NCI-H128 (cell line): ENCODE measurements around the gene EXOC4.

Experiments used
- DNase-seq: peaks from one replicate; lab custom pipeline; 2025; ENCODE audit not compliant: unreplicated experiment; lab: John Stamatoyannopoulos, UW

The EXOC4 gene

DNA sequence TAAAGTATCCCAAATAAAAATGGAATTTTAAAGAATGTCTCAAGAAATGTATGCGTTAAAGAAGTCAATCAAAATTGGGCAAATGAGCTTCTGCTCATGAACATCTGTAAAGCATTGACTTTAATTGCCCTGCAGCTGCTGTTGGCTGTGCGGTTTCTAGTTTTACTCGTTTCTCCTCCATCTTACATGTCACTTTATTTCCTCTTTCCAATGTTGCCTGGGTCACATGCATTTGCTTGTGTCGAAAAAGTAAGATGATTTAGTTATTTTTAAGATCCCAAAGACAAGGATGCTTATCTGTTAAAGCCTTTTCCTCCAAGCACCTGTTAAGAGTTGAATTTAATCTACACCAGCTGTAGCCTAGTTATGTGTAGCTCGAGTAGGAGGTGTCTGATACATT is 310.4 kb downstream of the EXOC4 start:
- no peak for DNase-seq

DNA sequence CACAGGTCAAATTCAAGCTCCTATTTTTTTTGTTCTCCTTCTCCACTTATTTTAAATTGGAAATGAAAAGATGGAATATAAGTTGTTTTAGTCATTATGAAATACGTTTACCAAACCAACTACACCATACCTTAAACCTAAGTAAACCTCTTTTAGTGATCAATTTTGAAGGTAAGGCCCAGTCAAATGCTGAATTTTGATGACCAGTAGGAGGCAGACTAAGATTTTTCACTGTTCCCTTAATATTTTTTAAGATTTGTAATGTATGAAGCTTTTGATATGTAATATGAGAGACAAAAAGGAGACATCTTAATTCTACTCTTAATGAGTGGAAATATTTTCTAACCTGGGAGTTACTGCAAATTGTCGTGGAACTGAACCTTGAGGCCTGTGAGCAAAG is 311.6 kb downstream of the EXOC4 start:
- DNase-seq = no peak

DNA sequence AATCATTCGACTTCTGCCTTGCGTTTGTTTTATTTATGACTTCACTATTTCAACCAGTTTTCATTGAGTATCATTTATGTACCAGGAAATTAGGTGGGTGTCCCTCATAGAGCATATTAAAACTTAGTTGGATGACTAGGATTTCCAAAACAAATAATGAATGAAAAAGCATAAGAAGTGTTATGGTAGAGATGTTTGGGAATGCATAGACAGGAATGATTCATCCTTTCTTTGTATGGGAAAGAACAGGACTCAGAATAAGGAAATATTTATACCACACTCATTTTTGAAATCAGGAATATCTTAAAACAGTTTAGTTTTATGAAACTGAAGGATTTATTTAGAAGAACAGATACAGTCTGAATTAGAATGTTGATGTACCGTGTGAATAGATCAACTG is 315.7 kb downstream of the EXOC4 start:
- no peak for DNase-seq

DNA sequence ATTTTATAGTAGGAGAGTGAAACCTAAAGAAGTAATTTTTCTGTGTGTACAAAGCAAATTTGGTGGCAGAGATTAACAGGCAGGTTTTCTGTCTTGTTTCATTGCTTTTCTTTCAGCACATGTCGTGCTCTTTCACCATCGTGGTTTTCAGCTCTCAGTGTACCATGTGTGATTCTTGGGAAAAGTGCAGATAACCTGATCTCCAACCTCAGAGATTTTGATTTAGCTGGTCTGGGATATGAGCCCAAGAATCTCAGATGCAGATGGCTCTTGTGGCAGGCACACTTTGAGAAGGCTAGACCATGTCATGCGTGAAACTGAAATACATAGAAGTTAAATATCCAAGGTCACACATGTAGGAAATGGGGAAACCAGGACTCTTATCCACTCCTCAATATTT is 317.4 kb downstream of the EXOC4 start:
- DNase-seq = no peak

DNA sequence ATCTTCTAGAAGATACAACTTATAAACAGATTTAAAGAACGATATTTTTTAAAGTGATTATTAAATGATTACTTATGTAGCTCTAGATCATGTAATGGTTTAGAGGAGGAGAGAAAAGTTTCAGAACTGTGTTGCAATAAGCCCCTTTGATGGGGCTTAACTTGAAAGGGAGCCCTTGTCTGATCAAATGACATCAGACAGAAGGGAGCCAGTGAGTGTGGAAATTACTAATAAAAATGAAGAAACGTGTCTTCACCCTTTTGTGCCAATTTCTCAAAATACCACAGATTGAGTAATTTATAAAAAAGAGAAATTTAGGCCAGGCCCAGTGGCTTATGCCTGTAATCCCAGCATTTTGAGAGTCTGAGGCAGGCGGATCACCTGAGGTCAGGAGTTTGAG is 318.2 kb downstream of the EXOC4 start:
- DNase-seq = no peak

DNA sequence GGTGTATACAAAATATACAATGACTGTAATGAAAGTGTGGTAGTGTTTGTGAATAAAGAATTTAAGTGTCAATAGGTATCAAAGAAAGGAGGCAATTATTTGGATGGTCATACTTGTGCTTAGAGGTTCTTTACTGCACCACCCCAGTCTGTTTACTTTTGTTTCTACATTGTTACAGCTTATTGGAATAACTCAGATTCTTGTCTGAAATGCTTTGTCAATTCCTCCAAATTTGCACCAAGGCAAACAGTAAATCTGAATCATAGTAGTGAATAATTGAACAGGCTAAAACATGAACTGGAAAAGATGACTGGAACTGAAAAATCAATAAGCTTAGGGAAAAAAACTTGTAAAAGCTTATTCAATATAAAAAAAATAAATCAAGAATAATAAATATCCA is 319.2 kb downstream of the EXOC4 start:
- no peak for DNase-seq

DNA sequence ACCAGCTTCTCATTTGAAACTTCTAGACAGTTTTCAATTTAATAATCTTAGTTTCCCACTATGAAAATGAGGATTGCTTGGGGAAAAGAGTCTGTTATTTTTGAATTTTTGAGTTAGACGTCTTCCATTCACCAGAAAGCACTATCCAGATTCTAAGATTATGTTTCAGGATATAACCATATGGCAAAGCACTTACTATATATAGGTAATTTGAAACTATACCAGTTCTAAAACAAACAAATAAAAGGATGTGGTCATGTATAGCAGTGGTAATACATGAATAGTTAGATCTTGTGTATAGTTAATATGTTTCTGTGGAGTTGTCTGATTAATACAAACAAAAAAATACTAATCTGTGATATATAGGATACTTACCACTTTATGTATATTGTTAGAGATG is 320.0 kb downstream of the EXOC4 start:
- no peak for DNase-seq

DNA sequence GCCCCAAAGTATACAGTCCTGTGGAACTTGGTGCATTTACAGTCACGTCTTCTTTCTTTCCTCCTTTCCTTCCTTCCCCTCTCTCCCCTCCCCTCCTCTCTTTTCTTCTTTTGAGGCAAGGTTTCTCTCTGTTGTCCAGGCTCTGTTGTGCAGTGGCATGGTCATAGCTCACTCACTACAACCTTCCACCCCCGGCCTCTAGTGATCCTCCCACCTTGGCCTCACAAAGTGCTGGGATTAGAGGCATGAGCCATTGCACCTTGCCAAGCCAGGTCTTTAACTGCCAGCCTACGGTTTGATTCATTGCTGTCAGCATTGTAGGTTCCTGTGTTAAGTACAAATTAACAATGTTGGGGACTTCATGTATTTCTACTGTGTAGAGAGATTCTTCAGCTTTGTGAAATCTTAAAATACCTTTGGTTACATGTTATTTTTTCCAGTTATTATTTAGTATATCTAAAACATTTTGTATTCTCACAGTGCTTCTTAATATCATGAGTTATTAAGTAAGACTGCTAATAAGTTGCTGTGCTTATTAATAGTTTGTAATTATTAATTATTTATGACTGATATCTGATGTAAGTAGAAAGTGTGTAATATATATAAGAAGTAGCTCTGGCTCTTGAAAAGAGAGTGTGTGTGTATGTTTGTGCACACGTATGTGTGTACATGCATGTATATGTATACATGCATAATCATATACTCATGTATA is 320.8 kb downstream of the EXOC4 start:
- DNase-seq = no peak

DNA sequence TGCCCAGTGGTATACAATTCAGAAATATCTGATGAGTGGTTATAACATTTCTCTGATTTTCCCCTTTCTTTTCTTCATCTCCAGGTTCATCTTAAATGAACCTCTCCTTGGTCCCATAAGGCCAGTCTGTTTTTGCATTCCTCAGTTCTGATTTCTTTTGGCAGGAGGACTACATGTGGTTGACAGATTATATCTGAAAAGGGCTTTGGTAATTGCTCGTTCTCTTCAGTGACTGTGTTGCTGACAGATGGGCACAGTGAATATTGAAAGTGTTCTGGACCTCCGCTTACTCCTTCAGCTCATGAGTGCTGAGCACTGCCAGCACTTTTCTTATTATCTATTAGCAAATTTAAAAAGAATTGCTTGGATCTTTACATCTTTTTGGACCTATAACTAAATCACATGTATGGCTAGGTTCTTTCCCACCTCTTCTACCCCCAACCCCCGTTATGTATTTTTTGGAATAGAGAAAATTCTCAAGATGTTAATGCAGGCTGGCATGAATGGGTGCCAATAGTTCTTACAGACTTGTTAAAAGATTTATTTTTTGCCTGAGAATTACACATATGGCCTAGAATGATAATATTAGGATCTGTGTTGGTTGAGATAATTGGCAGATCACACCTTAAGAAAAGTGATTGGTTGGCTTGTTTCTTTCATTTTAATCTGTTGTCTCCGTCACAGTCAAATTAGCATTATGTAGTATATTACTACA is 323.0 kb downstream of the EXOC4 start:
- DNase-seq = no peak

DNA sequence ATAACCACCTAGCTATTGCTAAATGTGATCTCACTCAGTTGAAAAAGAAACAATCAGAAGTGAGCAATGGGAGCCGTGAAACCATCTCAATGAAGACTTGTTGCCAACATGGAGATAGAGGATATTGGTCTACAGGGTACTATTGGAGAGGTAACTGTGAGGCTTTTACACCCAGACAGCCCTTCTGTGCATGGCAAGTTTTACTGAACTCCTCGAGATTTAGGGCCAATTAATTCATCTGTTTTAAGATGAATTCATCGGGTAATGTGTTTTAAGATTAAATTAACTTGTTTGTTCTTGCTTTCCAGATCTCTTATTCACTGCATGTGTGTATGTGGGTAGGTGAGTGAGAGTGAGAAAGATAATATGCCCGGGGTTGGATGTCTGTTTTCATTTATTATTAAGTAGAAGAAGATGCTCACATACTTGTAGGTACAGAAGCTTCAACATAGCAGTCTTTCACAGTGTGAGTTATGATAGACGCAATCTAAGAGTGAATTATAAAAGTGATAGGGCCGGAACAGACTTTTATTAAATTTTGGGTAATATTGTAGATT is 323.8 kb downstream of the EXOC4 start:
- DNase-seq = no peak

DNA sequence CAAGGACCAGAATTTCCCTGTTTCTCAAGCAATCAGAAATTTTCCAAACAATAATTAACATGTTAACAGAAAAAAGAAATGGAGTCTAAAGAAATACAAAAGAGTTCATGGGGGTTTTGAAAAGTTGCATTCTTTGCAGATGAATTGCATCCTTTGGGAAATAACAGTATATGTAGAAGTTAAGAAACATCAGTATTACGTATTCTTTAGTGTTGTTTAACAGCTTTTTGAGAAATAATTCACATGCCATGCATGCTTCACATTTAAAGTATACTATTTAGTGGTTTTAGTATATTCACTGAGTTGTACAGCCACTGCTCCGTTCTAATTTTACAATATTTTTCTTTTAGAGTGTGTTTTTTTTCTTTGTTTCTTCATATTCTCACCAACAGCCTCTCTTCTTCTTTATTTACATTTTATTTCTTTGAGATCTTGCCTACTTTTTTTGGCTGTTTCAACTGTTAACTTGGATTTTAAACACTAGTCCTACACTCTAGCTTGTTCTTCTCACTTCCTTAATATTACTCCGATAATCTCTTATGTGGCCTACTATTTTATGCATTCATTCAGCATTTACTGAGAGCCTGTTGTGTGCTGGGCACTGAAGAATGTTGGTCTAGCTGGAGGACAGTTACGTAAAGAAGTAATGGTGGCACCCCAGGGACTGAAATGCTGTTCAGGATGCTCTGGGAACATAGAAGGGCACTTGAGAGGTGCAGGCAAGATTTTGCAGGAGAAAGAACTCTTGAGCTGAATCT is 330.1 kb downstream of the EXOC4 start:
- DNase-seq = no peak

DNA sequence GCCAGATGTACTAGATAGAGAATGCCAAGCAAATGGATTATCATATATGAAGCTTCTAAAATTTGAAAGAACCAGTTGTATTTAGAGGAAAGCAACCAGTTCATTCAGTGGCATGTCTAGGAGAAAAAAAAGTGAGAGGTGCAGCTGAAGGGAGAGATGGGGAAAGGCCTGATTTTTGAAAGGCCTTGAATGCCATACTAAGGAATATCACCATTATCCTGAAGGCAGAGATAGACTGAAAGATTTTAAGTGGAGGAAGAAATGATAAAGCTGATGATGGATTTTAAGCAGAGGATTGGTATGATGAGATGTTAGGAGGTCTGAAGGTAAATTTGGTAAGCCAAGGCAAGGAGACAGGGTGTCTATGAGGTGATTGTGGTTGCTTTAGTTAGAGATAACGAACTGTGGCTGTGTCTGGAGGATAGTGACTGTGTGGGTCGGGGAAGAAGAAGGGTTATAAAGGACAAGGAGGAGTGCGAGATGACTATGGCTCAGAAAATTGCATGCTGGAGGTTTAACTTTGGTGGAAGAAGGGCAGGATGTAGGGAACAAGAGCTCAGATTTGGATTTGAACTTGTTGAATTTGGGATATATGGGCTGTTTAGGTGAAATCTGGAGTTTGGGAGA is 330.8 kb downstream of the EXOC4 start:
- DNase-seq = no peak

DNA sequence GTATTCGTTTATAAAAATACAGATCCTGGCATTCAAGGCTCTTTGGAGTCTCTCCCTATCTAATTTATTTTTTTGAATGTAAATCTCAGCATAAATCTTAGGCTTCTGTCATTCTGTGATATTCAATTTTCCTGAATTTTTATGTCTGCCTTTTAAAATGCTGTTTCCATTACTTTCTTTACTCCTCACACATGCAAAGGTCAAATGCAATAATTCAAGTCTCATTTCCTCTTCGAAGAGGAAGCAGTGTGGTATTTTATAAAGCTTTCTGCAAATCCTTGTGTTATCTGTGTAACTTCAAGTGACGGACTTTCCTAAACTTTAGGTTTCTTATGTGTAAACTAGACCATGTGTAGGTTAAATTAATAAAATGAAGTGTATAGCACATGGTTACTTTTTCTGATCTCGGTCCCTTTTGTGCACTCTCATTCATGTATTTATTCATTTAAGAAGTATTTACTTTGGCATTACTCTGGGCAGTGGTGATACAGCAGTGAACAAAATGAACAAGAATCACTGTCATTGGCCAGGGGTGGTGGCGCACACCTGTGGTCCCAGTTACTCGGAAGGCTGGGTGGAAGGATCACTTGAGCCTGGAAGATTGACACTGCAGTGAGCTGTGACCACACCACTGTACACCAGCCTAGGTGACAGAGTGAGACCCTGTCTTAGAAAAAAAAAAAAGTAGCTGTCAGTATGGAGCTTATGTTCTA is 332.2 kb downstream of the EXOC4 start:
- DNase-seq = no peak

DNA sequence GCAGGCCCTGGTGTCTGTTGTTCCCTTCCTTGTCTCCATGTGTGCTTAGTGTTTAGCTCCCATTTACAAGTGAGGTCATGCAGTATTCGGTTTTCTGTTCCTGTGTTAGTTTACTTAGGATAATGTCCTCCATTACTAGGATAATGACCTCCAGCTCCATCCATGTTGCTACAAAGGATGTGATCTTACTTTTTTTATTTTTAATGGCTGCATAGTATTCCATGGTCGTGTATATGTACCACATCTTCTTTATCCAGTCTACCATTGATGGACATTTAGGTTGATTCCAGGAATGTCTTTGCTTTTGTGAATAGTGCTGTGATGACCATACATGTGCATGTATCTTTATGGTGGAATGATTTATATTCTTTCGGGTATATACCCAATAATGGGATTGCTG is 333.4 kb downstream of the EXOC4 start:
- no peak for DNase-seq

DNA sequence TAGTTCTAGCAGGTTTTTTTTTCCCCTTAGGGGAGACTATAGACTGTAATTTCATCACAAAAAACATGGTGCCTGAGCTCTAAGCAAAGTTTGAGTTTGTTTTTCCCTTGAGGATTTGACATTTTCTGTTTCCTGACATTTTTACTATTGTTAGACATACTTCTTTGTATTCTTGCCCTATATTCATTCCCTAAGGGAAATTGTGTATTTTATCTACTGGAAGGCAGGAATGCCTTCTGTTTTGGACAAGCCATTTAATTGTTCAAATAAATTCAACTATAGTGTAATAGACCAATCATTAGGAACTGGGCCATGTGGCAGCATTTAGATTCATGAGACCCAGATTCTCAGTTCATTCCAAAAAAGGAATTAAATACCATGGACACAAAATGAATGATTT is 335.0 kb downstream of the EXOC4 start:
- DNase-seq = no peak

DNA sequence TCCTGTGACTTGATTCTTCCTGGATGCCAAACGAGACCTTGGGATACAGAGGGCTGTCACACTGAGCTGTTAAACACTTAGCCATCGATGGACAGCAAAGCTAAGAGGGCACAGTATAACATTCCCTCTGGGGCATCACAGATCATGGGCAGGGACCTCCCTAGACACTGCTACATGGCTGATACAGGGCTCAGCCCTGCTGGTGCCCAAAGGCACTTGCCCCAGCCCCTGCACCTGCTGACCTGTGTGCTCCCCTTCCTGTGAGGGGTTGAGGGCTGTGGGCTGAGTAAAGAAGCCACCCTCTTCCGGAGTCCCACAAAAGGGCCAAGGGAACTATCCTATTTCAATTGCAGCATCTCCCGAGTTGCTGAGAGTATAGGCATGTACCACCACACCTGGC is 337.9 kb downstream of the EXOC4 start:
- DNase-seq = no peak

DNA sequence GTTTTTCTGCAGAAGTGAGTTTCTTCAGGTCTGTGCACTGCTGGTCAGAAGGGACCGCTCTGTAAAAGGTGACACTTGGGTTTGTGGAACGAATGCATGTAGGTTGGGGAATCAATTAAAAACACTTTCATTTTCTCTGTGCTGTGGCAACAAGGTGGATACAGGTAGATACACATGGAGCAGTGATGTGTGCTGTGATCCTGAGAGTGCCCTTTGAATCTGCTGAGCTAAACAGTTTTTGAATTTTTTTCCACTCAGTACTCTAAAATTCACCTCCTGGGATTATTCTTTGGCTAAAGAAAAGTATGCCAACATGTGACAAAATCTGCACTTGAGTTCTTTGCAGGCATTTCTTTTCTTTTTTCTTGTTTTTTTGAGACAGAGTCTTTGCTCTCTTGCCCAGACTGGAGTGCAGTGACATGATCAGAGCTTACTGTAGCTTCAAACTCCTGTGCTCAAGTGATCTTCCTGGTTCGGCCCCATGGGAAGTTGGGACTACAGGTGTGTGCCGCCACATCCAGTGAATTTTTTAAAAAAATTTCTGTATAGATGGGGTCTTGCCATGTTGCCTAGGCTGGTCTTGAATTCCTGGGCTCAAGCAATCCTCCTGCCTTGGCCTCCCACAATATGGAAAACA is 338.9 kb downstream of the EXOC4 start:
- DNase-seq = no peak

DNA sequence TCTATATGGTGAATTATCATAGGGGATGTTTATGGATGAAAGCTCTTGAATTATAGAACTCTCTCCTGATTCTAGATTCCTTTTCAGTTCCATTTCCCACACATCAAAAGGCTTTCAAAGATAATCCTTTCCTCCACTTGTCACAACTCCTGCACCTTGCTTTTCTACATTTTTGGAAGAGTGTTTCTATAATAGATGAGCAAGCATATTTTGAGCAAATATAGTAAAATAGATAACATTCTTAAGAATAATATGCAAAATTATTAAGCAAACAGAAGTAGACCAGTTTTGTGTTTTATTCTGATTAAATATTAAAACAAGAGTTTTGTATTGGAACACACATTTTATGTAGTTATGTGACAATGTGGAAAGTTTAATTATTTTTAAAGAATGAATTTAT is 340.7 kb downstream of the EXOC4 start:
- DNase-seq = no peak

DNA sequence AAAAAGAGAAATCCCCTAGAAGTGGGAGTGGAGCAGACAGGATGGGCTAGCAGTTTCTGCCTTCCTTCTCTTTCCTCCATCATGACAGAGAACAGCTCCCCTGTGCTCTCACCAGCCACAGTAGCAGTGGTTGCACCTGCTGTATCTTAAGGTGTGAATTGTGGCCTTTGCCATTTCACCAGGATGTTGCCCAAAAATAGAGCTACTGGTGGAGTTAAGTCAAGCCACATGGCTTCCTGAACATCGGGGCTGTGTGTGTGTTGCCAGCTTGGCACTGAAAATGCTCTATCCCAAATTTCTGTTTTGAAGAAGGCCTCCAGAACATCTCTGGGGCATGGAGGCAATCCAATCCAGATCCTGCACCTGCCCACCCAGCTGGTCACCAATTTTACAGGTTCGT is 348.7 kb downstream of the EXOC4 start:
- DNase-seq = no peak

DNA sequence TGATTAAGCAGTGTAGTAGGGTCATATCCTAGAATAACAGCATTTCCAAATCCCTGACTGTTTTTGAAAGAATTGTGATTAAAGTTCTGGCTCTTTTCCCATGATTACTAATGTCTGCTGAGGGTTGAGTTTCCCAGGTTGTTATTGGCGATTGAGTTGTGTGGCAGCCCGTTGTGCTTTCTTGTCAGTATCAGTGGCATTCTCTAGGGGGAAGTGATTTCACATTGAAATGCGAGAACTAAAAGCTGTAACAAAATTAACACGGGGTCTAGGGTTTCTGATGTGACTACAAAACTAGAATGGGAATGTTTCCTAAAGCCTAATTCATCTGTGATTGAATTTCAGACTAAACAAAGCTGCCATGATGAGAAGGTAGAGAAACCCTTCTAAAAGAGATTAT is 349.4 kb downstream of the EXOC4 start:
- peak; percentile 63 for DNase-seq
